HG03175 (cell line): ENCODE results near the gene BTBD10.
"Not testable (repeated sequence)": the region's sequence is repeated elsewhere in the genome, so short reads cannot be mapped to it uniquely, and the experiment has no call there.

Experiments used
- ATAC-seq: cut with Tn5 transposase; IDR thresholded peaks from one replicate; pipeline ENCODE4 v1.9.1; 2021; ENCODE audit warnings: mild to moderate bottlenecking, moderate library complexity; ENCODE audit not compliant: unreplicated experiment

Gene BTBD10

DNA sequence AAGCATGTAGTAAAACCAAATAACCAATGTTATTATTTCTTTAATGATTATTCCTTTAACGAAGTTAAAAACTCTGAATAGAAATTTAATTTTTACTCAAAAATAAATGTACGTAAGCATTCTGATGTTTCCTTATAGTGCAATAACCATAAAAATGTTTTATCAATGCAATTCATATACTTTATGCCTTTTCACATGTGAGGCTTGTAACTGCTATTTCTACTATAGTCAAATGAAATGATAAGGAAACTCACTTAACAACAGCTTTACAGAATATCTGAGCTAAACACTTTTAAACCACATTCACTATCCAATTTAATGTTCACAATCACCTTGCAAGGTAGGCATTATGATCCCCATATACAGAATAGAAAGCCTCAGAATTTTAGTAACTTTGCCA is 17.4 kb downstream of the BTBD10 start:
- no peak for ATAC-seq

- no peak for ATAC-seq
Observed at GRCh38 chr11:13440100-13440855, 22.7 kb downstream of the BTBD10 start.

DNA sequence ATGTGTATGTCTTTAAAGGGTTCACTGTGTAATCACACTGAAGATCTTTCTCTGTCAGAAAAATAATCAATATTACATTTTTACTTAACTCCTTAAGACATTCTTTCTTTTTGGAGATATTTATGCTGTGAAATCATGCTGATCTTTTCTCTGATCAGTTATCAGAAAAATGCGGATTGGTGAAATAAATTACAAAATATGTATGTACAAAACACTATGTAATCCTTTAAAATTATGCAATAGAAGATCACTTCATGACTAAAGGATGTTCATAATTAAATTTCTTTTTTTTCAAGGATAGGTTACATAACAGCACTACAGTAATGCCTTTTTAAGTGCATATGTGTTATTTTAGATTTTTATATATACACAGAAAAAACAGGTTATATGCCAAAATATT is 24.7 kb downstream of the BTBD10 start:
- no peak for ATAC-seq

- not testable (repeated sequence) for ATAC-seq
Observed at GRCh38 chr11:13436836-13437235, 26.2 kb downstream of the BTBD10 start.

GRCh38 chr11:13434247-13435205 is 28.5 kb downstream of the BTBD10 start:
- ATAC-seq: no peak

DNA sequence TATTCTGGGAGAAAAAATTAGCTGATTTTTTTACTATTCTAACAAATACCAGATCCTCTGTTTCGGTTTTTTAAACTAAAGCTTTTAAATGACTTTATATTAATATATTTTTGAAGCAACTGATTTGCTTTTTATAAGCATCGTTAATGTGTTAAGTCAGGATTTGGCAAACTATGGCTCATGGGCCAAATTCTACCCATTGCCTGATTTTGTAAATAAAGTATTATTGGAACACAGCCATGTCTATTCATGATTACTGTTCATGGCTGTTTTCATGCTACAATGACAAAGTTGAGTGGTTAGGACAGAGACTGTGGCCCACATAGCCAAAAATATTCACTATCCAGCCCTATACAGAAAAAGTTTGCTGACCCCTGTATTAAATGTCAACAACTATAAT is 29.6 kb downstream of the BTBD10 start:
- no peak for ATAC-seq

DNA sequence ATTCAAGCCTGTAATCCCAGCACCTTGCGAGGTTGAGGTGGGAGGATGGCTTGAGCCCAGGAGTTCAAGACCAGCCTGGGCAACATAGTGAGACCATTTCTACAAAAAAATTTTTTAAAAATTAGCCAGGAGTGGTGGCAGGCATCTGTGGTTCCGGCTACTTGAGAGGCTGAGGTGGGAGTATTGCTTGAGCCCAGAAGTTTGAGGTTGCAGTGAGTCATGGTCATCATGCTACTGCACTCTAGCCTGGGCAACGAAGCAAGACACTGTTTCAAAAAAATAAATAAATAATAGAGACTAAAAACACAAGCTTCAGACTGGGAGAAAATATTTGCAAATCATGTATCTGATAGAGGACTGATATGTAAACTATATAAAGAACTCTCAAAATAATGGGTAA is 33.2 kb downstream of the BTBD10 start:
- ATAC-seq: no peak

DNA sequence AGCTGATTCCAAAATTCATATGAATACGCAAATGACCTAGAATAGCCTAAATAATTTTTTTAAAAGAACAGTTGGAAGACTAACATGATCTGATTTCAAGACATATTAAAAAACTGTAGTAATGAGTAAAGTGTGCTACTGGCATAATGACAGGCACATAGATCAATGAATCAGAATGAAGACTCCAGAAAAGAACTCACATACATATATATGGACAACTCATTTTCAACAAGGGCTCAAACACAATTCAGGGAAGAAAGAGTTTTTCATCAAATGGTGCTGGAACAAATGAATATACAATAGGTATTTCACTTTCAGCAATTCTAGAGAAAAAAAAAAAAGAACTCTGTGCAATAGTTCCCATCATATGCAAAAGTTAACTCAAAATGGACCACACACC is 33.7 kb downstream of the BTBD10 start:
- ATAC-seq: no peak

DNA sequence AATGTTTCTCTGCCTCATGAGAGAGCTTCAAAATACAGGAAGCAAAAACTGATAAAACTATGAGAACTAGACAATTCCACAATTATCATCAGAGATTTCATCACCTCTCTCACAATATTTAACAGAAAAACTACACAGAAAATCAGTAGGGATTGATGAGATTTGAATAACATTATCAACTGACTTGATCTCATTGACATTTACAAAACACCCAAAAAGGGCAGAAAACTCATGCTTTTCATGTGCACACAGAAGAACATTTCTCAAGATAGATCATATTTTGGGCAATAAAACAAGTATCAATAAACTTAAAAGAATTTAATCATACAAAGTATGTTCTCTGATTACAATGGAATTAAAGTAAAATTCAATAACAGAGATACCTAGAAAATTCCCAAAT is 35.6 kb downstream of the BTBD10 start:
- no peak for ATAC-seq

DNA sequence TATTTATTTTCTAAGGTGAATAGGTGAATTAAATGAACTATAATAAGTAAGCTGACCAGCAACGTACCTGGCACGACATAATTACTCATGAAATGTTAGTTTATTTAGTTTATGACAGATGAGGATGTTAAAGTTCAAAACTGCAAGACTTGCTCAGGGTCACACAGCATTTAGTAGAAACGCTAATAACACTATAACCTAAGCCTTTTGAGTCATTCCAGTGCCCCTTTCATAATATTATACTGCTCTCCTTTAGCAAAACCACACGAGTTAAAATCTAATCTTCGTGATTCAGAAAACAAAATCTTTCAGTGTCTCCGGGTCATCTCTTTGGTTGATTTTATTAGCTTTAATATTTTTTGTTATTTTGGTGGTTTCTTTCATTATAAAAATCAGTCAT is 39.6 kb downstream of the BTBD10 start:
- ATAC-seq: no peak

- no peak for ATAC-seq
Observed at GRCh38 chr11:13421561-13421960, 41.5 kb downstream of the BTBD10 start.

DNA sequence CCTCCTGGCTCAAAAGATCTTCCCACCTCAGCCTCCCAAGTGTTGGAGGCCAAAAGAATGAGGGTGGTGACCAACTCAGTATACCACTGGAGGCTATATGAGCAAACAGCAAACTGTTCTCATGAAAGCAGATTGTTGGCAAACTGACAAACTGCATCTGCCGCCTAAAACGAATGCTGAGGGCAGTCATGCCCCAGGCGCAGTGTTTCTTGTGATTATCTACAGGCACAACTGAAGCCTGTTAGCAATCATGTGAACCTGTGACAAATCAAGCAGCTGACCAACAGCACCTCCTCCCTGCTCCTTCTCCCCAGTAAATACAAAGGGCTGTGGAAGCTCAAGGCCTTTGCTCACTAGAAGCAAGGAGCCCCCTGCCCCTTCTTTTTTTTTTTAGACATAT is 47.8 kb downstream of the BTBD10 start:
- ATAC-seq: no peak

GRCh38 chr11:13405220-13405619 is 57.8 kb downstream of the BTBD10 start:
- no peak for ATAC-seq

- not testable (repeated sequence) for ATAC-seq
Observed at GRCh38 chr11:13398335-13398734, 64.7 kb downstream of the BTBD10 start.

- no peak for ATAC-seq
Observed at GRCh38 chr11:13391217-13391616, 71.8 kb downstream of the BTBD10 start.

DNA sequence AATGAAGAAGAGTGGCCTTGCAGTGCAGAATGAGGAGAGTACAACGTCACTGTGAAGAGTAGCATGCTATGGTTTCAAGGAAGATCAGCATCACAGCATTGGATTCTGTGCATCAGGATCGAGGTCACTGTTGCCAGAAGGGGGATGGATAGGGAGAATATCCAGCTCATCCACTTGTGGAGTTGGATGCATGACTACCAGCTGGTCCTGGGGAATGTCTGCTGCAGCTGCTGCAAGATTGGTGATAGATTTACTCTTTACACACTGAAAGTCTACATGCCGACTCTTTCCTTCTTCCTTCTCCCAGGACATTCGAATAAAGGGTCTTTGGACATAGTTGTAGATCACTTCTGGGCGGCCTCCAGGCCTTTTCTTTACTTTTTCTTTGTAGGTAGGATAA is 74.3 kb downstream of the BTBD10 start:
- ATAC-seq: no peak

- ATAC-seq: no peak
Observed at GRCh38 chr11:13386567-13386966, 76.5 kb downstream of the BTBD10 start.

DNA sequence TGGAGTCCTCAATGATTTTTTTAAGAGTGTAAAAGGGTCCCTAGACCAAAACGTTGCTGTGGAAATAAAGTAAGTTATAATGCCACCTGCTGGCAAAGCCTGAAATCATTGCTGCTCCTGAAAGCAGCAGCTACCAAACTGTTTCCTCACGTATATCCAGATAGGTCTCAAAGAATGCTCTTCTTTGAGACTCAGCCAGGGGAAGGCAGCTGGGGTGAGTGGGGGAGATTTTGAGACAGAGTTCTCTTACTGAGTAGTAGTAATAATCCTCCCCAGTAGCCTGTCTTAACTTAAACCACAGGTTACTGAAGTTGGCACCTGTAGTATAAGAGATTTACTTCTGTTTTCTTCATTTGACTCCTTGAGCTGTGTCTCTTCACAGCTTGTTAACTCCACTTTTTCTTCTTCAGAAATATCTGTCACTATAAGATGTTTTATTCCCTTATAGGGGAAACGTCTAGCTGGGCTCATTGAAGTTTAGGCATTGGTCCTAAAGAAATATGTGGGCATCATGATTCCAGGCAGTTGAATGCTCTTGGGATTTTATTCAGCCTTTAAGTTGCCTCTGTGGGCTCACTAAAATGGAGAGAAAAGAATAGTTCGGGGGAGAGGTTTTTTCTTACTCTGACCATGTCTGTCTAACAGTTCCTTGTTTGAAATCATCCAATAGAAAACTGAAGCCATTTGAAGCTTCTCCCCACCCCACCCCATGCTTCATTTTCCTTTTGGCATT is 77.9 kb downstream of the BTBD10 start:
- ATAC-seq: peak; percentile 42

DNA sequence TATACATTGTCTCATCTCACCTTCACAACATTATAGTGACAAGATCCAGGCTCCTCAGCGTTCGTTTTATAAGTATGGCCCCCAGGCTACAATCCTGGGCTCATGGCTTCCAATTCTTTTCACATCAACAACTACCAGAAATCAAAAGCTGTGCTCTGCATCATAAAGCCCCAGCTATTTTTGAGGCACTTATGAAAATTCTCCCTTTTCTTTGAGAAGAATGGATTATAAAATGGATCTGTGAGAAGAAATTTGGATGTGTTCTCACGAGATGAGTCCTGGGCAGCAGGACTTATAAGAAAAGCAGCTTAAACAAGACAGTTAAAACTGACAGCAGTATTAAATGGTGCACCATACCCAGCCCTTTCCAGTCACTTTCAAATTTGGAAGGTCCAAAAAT is 80.3 kb downstream of the BTBD10 start:
- no peak for ATAC-seq

GRCh38 chr11:13380731-13381130 is 82.3 kb downstream of the BTBD10 start:
- no peak for ATAC-seq

DNA sequence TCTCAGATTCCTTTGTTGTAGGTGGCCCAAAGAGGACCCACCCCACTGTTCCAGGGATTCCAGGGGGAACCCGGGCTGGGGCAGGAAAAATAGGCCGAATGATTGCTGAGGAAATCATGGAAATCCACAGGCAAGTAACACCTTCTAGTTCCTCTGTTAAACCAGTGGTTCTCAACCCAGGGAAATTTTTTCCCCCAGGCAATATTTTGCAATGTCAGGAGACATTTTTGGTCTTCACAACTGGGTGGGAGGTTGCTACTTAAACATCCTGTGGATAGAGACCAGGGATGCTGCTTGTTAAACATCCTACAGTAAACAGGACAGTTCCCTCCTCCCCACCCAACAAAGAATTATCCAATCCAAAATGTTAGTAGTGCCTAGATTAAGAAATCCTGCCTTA is 84.7 kb downstream of the BTBD10 start:
- ATAC-seq: no peak
